ENCODE results near the gene C19orf85. TPM values are rescaled to one million over a fixed set of nuclear protein-coding genes. Genes with fewer than 3 reads are reported as not detected.

Gene C19orf85
- 2.1 TPM for polyA plus RNA-seq (2013, experiment 1 of 2)
- 2.3 TPM for polyA plus RNA-seq (2013, experiment 2 of 2)

- peak within 1 kb of the TSS; percentile 89 for H4K91ac ChIP-seq (ENCODE audit: low read depth, low read length, poor library complexity)
- peaks cover 0 to 40% (median 0%) of the 10 kb centered on the region in 3 experiments for H3K27me3 ChIP-seq (ENCODE audit: control insufficient read depth in 3 of 3, insufficient read depth in 3 of 3, low read depth in 1 of 3, low read length in 3 of 3)
- peak within 1 kb of the TSS; percentile 56 for H3K27ac ChIP-seq (replicated peaks; ENCODE audit: low read length)
- H2BK12ac ChIP-seq (ENCODE audit: low read length), result peak within 1 kb of the TSS; percentile 98
- peak within 1 kb of the TSS; percentile 95 for H2BK15ac ChIP-seq (ENCODE audit: low read length)
- H3K14ac ChIP-seq (ENCODE audit: low read length), result peak within 1 kb of the TSS; percentile 91
- H2BK5ac ChIP-seq (ENCODE audit: low read length), result peak within 1 kb of the TSS; percentile 89
- H2AFZ ChIP-seq (ENCODE audit: low read length), result peak within 1 kb of the TSS; percentile 53
- peak within 1 kb of the TSS; percentile 94 for H3K4ac ChIP-seq (ENCODE audit: low read length)
- peak within 1 kb of the TSS; percentile 95 for H2BK120ac ChIP-seq (ENCODE audit: low read depth, low read length)
- DNase-seq (ENCODE audit: low spot score), result peak; percentile 81
- peak within 1 kb of the TSS; percentile 95 for H3K18ac ChIP-seq (ENCODE audit: low read length)
- WGBS, 2 donors (ENCODE audit: extremely low coverage in 2 of 2, insufficient read length in 2 of 2, insufficient replicate concordance in 1 of 2), result no CpG with 5 or more reads among the region's 14 CpGs
- H3K23ac ChIP-seq (ENCODE audit: low read depth, low read length, poor library complexity), result peak within 1 kb of the TSS; percentile 61
- H3K79me1 ChIP-seq (ENCODE audit: low read depth, low read length), result no peaks in the 10 kb centered on the region
- peaks cover 0 to 4% of the 10 kb centered on the region in 2 donors for H3K9me3 ChIP-seq (replicated peaks in 1 of 2; ENCODE audit: control insufficient read depth in 2 of 2, insufficient read depth in 1 of 2, low read depth in 1 of 2, low read length in 2 of 2)
- no peak within 1 kb of the TSS for H3K4me3 ChIP-seq (ENCODE audit: low read length in 2 of 2)
- H3K36me3 ChIP-seq (replicated peaks in 1 of 2; ENCODE audit: control insufficient read depth in 2 of 2, insufficient read depth in 2 of 2, low read length in 2 of 2), result no peaks in the 10 kb centered on the region
- H3K4me1 ChIP-seq (ENCODE audit: control insufficient read depth in 2 of 2, insufficient read depth in 1 of 2, low read depth in 1 of 2, low read length in 2 of 2), result peaks cover 12 to 35% of the 10 kb centered on the region in 2 donors
- H3K9ac ChIP-seq (ENCODE audit: low read depth, low read length, poor library complexity), result peak within 1 kb of the TSS; percentile 66
- peak within 1 kb of the TSS; percentile 98 for H2AK5ac ChIP-seq (ENCODE audit: low read depth, low read length)
- peak within 1 kb of the TSS; percentile 86 for H4K8ac ChIP-seq (ENCODE audit: low read depth, low read length)
- H3K4me2 ChIP-seq (ENCODE audit: insufficient read depth, low read length, poor library complexity, severe bottlenecking), result peak within 1 kb of the TSS; percentile 48
Measured at GRCh38 chr19:55464662-55465054, at the start of gene C19orf85. Gene C19orf85 (minus strand): TSS chr19:55464751. CDS start chr19:55464554, 197 bp downstream.

GRCh38 chr19:55508120-55508519, 43.6 kb upstream of the C19orf85 start:
- H2BK12ac ChIP-seq (ENCODE audit: low read length), result no peak overlapping the region

GRCh38 chr19:55504981-55505380, 40.4 kb upstream of the C19orf85 start:
- H3K36me3 ChIP-seq (replicated peaks in 1 of 2; ENCODE audit: control insufficient read depth in 2 of 2, insufficient read depth in 2 of 2, low read length in 2 of 2), result no peaks in the 10 kb centered on the region
- H4K91ac ChIP-seq (ENCODE audit: low read depth, low read length, poor library complexity), result no peak overlapping the region
- no peak overlapping the region for H3K9ac ChIP-seq (ENCODE audit: low read depth, low read length, poor library complexity)
- H3K4ac ChIP-seq (ENCODE audit: low read length), result no peak overlapping the region
- H3K27ac ChIP-seq (replicated peaks; ENCODE audit: low read length), result no peak overlapping the region
- no peak overlapping the region for H2BK5ac ChIP-seq (ENCODE audit: low read length)
- no peak for DNase-seq (ENCODE audit: low spot score)
- no peak overlapping the region for H3K18ac ChIP-seq (ENCODE audit: low read length)
- no peak overlapping the region for H2BK120ac ChIP-seq (ENCODE audit: low read depth, low read length)
- H2BK12ac ChIP-seq (ENCODE audit: low read length), result no peak overlapping the region
- H3K23ac ChIP-seq (ENCODE audit: low read depth, low read length, poor library complexity), result no peak overlapping the region
- H3K4me3 ChIP-seq (ENCODE audit: low read length in 2 of 2), result no peak overlapping the region
- no peak overlapping the region for H3K4me2 ChIP-seq (ENCODE audit: insufficient read depth, low read length, poor library complexity, severe bottlenecking)
- no peak overlapping the region for H2AFZ ChIP-seq (ENCODE audit: low read length)
- no peaks in the 10 kb centered on the region for H3K79me1 ChIP-seq (ENCODE audit: low read depth, low read length)
- no peak overlapping the region for H2AK5ac ChIP-seq (ENCODE audit: low read depth, low read length)
- peaks cover 0 to 7% (median 2%) of the 10 kb centered on the region in 3 experiments for H3K27me3 ChIP-seq (ENCODE audit: control insufficient read depth in 3 of 3, insufficient read depth in 3 of 3, low read depth in 1 of 3, low read length in 3 of 3)
- no peak overlapping the region for H4K8ac ChIP-seq (ENCODE audit: low read depth, low read length)
- H3K14ac ChIP-seq (ENCODE audit: low read length), result no peak overlapping the region
- peaks cover 0 to 7% of the 10 kb centered on the region in 2 donors for H3K4me1 ChIP-seq (ENCODE audit: control insufficient read depth in 2 of 2, insufficient read depth in 1 of 2, low read depth in 1 of 2, low read length in 2 of 2)
- WGBS, 2 donors (ENCODE audit: extremely low coverage in 2 of 2, insufficient read length in 2 of 2, insufficient replicate concordance in 1 of 2), result no CpG with 5 or more reads among the region's 11 CpGs
- H2BK15ac ChIP-seq (ENCODE audit: low read length), result no peak overlapping the region
- peaks cover 7 to 8% of the 10 kb centered on the region in 2 donors for H3K9me3 ChIP-seq (replicated peaks in 1 of 2; ENCODE audit: control insufficient read depth in 2 of 2, insufficient read depth in 1 of 2, low read depth in 1 of 2, low read length in 2 of 2)

More at GRCh38 chr19:55508120-55508519, 43.6 kb upstream of the C19orf85 start:
- Histone ChIP-seq H3K36me3 (replicated peaks in 1 of 2; ENCODE audit: control insufficient read depth in 2 of 2, insufficient read depth in 2 of 2, low read length in 2 of 2) (no peaks in the 10 kb centered on the region), H4K91ac (ENCODE audit: low read depth, low read length, poor library complexity) (no peak overlapping the region), H2AK5ac (ENCODE audit: low read depth, low read length) (no peak overlapping the region), H3K9me3 (replicated peaks in 1 of 2; ENCODE audit: control insufficient read depth in 2 of 2, insufficient read depth in 1 of 2, low read depth in 1 of 2, low read length in 2 of 2) (peaks cover 4 to 7% of the 10 kb centered on the region in 2 donors), H2BK120ac (ENCODE audit: low read depth, low read length) (no peak overlapping the region), H3K27me3 (ENCODE audit: control insufficient read depth in 3 of 3, insufficient read depth in 3 of 3, low read depth in 1 of 3, low read length in 3 of 3) (peaks cover 0 to 5% (median 2%) of the 10 kb centered on the region in 3 experiments), H4K8ac (ENCODE audit: low read depth, low read length) (no peak overlapping the region), H3K4ac (ENCODE audit: low read length) (no peak overlapping the region), H3K4me3 (ENCODE audit: low read length in 2 of 2) (no peak overlapping the region), H3K79me1 (ENCODE audit: low read depth, low read length) (no peaks in the 10 kb centered on the region), H3K4me1 (ENCODE audit: control insufficient read depth in 2 of 2, insufficient read depth in 1 of 2, low read depth in 1 of 2, low read length in 2 of 2) (peaks cover 0 to 7% of the 10 kb centered on the region in 2 donors), H2BK5ac (ENCODE audit: low read length) (no peak overlapping the region), H3K23ac (ENCODE audit: low read depth, low read length, poor library complexity) (no peak overlapping the region), H3K27ac (replicated peaks; ENCODE audit: low read length) (no peak overlapping the region), H2AFZ (ENCODE audit: low read length) (no peak overlapping the region), H3K9ac (ENCODE audit: low read depth, low read length, poor library complexity) (no peak overlapping the region), H3K4me2 (ENCODE audit: insufficient read depth, low read length, poor library complexity, severe bottlenecking) (no peak overlapping the region), H2BK15ac (ENCODE audit: low read length) (no peak overlapping the region), H3K14ac (ENCODE audit: low read length) (no peak overlapping the region), H3K18ac (ENCODE audit: low read length) (no peak overlapping the region)
- no CpG with 5 or more reads among the region's 10 CpGs for WGBS, 2 donors (ENCODE audit: extremely low coverage in 2 of 2, insufficient read length in 2 of 2, insufficient replicate concordance in 1 of 2)
- no peak for DNase-seq (ENCODE audit: low spot score)

GRCh38 chr19:55504252-55504603, 39.7 kb upstream of the C19orf85 start:
- H2BK120ac ChIP-seq (ENCODE audit: low read depth, low read length), result no peak overlapping the region
- H3K27ac ChIP-seq (replicated peaks; ENCODE audit: low read length), result no peak overlapping the region
- H3K79me1 ChIP-seq (ENCODE audit: low read depth, low read length), result no peaks in the 10 kb centered on the region
- H3K4me2 ChIP-seq (ENCODE audit: insufficient read depth, low read length, poor library complexity, severe bottlenecking), result no peak overlapping the region
- peaks cover 0 to 7% (median 2%) of the 10 kb centered on the region in 3 experiments for H3K27me3 ChIP-seq (ENCODE audit: control insufficient read depth in 3 of 3, insufficient read depth in 3 of 3, low read depth in 1 of 3, low read length in 3 of 3)
- no CpG with 5 or more reads among the region's 13 CpGs for WGBS, 2 donors (ENCODE audit: extremely low coverage in 2 of 2, insufficient read length in 2 of 2, insufficient replicate concordance in 1 of 2)
- H3K4ac ChIP-seq (ENCODE audit: low read length), result no peak overlapping the region
- no peaks in the 10 kb centered on the region for H3K36me3 ChIP-seq (replicated peaks in 1 of 2; ENCODE audit: control insufficient read depth in 2 of 2, insufficient read depth in 2 of 2, low read length in 2 of 2)
- H2AK5ac ChIP-seq (ENCODE audit: low read depth, low read length), result no peak overlapping the region
- H3K9ac ChIP-seq (ENCODE audit: low read depth, low read length, poor library complexity), result no peak overlapping the region
- peak overlapping the region; percentile 96 for H2AFZ ChIP-seq (ENCODE audit: low read length)
- H3K14ac ChIP-seq (ENCODE audit: low read length), result no peak overlapping the region
- no peak overlapping the region for H2BK12ac ChIP-seq (ENCODE audit: low read length)
- no peak overlapping the region for H2BK15ac ChIP-seq (ENCODE audit: low read length)
- no peak overlapping the region for H4K8ac ChIP-seq (ENCODE audit: low read depth, low read length)
- no peak overlapping the region for H2BK5ac ChIP-seq (ENCODE audit: low read length)
- no peak overlapping the region for H3K18ac ChIP-seq (ENCODE audit: low read length)
- H3K23ac ChIP-seq (ENCODE audit: low read depth, low read length, poor library complexity), result no peak overlapping the region
- H3K4me1 ChIP-seq (ENCODE audit: control insufficient read depth in 2 of 2, insufficient read depth in 1 of 2, low read depth in 1 of 2, low read length in 2 of 2), result peaks cover 0 to 7% of the 10 kb centered on the region in 2 donors
- H4K91ac ChIP-seq (ENCODE audit: low read depth, low read length, poor library complexity), result no peak overlapping the region
- peaks cover 7 to 8% of the 10 kb centered on the region in 2 donors for H3K9me3 ChIP-seq (replicated peaks in 1 of 2; ENCODE audit: control insufficient read depth in 2 of 2, insufficient read depth in 1 of 2, low read depth in 1 of 2, low read length in 2 of 2)
- no peak for DNase-seq (ENCODE audit: low spot score)
- no peak overlapping the region for H3K4me3 ChIP-seq (ENCODE audit: low read length in 2 of 2)

All from neuronal stem cell (in vitro differentiated cells).